Muscle of arm (tissue), 12 donors: ENCODE data around the gene CLTB. TPM values are rescaled to one million over a fixed set of nuclear protein-coding genes. Genes with fewer than 3 reads are reported as not detected.
"Not testable (repeated sequence)": the region's sequence is repeated elsewhere in the genome, so short reads cannot be mapped to it uniquely, and the experiment has no call there.

Experiments used
- DNase-seq: peaks from one replicate; pipeline ENCODE4 v3.0.0-alpha.2; 2013
- polyA plus RNA-seq, 12 donors: library from polyadenylated mRNA; unstranded; fragments of 120-200 nt; gene quantifications; one replicate each; pipeline ENCODE4 v1.2.1, GENCODE V29; 2013; ENCODE audit not compliant: insufficient read length in 12 of 12

CLTB gene
- polyA plus RNA-seq, 12 donors, result 41.8 to 132 (median 49.0) TPM; not detected in 1

- no peak for DNase-seq
These were observed 22.8 kb upstream of the CLTB start for GRCh38 chr5:176438959-176439757.

GRCh38 chr5:176436656-176437055, 20.3 kb upstream of the CLTB start:
- DNase-seq, result no peak

- no peak for DNase-seq
These were observed 16.4 kb upstream of the CLTB start for GRCh38 chr5:176432707-176433106.

GRCh38 chr5:176429972-176430371, 13.6 kb upstream of the CLTB start:
- DNase-seq, result no peak

- no peak for DNase-seq
These were observed 11.6 kb upstream of the CLTB start for GRCh38 chr5:176427971-176428370.

GRCh38 chr5:176426876-176427275, 10.5 kb upstream of the CLTB start:
- DNase-seq, result no peak

- no peak for DNase-seq
These were observed 9.5 kb upstream of the CLTB start for GRCh38 chr5:176425791-176426190.

- DNase-seq, result no peak
These were observed 8.8 kb upstream of the CLTB start for GRCh38 chr5:176425138-176425537.

GRCh38 chr5:176424181-176424580, 7.8 kb upstream of the CLTB start:
- DNase-seq, result no peak

- no peak for DNase-seq
These were observed 4.7 kb upstream of the CLTB start for GRCh38 chr5:176420972-176421544.

GRCh38 chr5:176420086-176420485, 3.7 kb upstream of the CLTB start:
- DNase-seq, result no peak

- DNase-seq, result no peak
These were observed 1.9 kb upstream of the CLTB start for GRCh38 chr5:176418251-176418650.

GRCh38 chr5:176416965-176417364, 626 bp upstream of the CLTB start:
- no peak for DNase-seq

GRCh38 chr5:176415240-176415951, 943 bp downstream of the CLTB start:
- no peak for DNase-seq

- DNase-seq, result no peak
These were observed 1.6 kb downstream of the CLTB start for GRCh38 chr5:176414704-176415103.

GRCh38 chr5:176413709-176414191, 2.6 kb downstream of the CLTB start:
- DNase-seq, result no peak

GRCh38 chr5:176413255-176413565, 3.1 kb downstream of the CLTB start:
- DNase-seq, result no peak

GRCh38 chr5:176412517-176413254, 3.7 kb downstream of the CLTB start:
- no peak for DNase-seq

- no peak for DNase-seq
These were observed 5.7 kb downstream of the CLTB start for GRCh38 chr5:176410486-176411180.

- DNase-seq, result no peak
These were observed 6.6 kb downstream of the CLTB start for GRCh38 chr5:176409765-176410164.

- no peak for DNase-seq
These were observed 7.7 kb downstream of the CLTB start for GRCh38 chr5:176408590-176408989.

- DNase-seq, result not testable (repeated sequence)
These were observed 8.1 kb downstream of the CLTB start for GRCh38 chr5:176408252-176408573.
